A673 (cell line): Measurements from ENCODE around the gene GEN1.

Source experiments
- EZH2 ChIP-seq: fragments of 200-600 bp; sonication (generic); IDR thresholded peaks from 2 replicates; pipeline ENCODE4 v1.6.1; 2017; ENCODE audit warnings: borderline replicate concordance, low read depth, mild to moderate bottlenecking, mixed read lengths, antibody characterized with exemption, low read length; ENCODE audit not compliant: poor library complexity, severe bottlenecking
- TF ChIP-seq, protein P1 (sequence below): fragments of 300-800, 200-600 bp; sonication (generic); conservative IDR thresholded peaks from 2 replicates; pipeline ENCODE4 v1.5.1; 2017; ENCODE audit warnings: low read depth, mild to moderate bottlenecking, antibody characterized with exemption, low read length, moderate library complexity, mixed read lengths

DNA sequence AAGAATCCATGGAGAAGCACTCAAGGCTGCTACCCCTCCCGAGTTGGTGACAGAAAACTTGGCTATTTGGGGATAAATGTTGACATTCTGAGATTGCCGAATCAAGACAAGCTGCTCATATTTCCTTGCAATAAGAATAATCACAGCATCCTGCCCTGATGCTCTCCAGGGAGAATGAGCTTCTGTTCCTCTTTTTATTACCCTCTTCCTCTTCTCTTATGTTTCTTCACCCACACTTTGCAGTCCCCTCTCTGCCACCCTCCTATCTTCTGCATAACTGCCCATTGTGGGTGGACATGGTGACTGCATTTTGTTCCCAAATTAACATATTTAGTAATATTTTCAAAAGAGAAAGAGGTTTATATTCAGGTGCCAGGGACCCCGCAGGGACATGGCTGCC is 50.4 kb downstream of the GEN1 start:
- TF ChIP-seq, protein P1, sequence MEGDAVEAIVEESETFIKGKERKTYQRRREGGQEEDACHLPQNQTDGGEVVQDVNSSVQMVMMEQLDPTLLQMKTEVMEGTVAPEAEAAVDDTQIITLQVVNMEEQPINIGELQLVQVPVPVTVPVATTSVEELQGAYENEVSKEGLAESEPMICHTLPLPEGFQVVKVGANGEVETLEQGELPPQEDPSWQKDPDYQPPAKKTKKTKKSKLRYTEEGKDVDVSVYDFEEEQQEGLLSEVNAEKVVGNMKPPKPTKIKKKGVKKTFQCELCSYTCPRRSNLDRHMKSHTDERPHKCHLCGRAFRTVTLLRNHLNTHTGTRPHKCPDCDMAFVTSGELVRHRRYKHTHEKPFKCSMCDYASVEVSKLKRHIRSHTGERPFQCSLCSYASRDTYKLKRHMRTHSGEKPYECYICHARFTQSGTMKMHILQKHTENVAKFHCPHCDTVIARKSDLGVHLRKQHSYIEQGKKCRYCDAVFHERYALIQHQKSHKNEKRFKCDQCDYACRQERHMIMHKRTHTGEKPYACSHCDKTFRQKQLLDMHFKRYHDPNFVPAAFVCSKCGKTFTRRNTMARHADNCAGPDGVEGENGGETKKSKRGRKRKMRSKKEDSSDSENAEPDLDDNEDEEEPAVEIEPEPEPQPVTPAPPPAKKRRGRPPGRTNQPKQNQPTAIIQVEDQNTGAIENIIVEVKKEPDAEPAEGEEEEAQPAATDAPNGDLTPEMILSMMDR: no peak
- no peak for TF ChIP-seq EZH2
